ENCODE results near the gene COCH.
A peak's percentile ranks its signal among the peaks of the same experiment; 100 is the strongest.

The COCH gene

GRCh38 chr14:30855345-30856037, 18.9 kb upstream of the COCH start:
- H3F3A ChIP-seq (ENCODE audit: low read depth): no peaks in the 10 kb centered on the region
- no peak overlapping the region for H3K4me3 ChIP-seq (ENCODE audit: low read length, poor library complexity, severe bottlenecking)
- no peak overlapping the region for H3K4me2 ChIP-seq (ENCODE audit: low read depth, low read length, poor library complexity, severe bottlenecking)
- TF ChIP-seq EZH2phosphoT487 (IDR thresholded peaks at IDR 0.05; ENCODE audit: borderline replicate concordance): no peak
- TF ChIP-seq, protein P1, sequence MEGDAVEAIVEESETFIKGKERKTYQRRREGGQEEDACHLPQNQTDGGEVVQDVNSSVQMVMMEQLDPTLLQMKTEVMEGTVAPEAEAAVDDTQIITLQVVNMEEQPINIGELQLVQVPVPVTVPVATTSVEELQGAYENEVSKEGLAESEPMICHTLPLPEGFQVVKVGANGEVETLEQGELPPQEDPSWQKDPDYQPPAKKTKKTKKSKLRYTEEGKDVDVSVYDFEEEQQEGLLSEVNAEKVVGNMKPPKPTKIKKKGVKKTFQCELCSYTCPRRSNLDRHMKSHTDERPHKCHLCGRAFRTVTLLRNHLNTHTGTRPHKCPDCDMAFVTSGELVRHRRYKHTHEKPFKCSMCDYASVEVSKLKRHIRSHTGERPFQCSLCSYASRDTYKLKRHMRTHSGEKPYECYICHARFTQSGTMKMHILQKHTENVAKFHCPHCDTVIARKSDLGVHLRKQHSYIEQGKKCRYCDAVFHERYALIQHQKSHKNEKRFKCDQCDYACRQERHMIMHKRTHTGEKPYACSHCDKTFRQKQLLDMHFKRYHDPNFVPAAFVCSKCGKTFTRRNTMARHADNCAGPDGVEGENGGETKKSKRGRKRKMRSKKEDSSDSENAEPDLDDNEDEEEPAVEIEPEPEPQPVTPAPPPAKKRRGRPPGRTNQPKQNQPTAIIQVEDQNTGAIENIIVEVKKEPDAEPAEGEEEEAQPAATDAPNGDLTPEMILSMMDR (conservative IDR thresholded peaks at IDR 0.05; ENCODE audit: low read length): no peak
- no peaks in the 10 kb centered on the region for H3K9me3 ChIP-seq (ENCODE audit: insufficient read depth, low read depth, low read length)
- no peaks in the 10 kb centered on the region for H3K79me2 ChIP-seq (ENCODE audit: insufficient read depth, low read length)
- no peaks in the 10 kb centered on the region for H3K36me3 ChIP-seq (ENCODE audit: insufficient read depth, low read length)
- no peaks in the 10 kb centered on the region for H3K27me3 ChIP-seq (ENCODE audit: insufficient read depth, low read length, poor library complexity, severe bottlenecking)
- H3K4me1 ChIP-seq (ENCODE audit: insufficient read depth, low read length, poor library complexity, severe bottlenecking): no peaks in the 10 kb centered on the region
- H3K9ac ChIP-seq (ENCODE audit: low read depth, low read length, poor library complexity, severe bottlenecking): no peak overlapping the region
- peak overlapping the region; percentile 67; the same call in 1 of the 2 replicates for H2AFZ ChIP-seq (ENCODE audit: low read length)
- no peaks in the 10 kb centered on the region for H4K20me1 ChIP-seq (ENCODE audit: insufficient read depth, low read length, poor library complexity, severe bottlenecking)
- no peaks in the 10 kb centered on the region for H3K9me2 ChIP-seq (replicated peaks; ENCODE audit: low read depth, low read length)

- Histone ChIP-seq H2AFZ (ENCODE audit: low read length) (no peak overlapping the region), H3K79me2 (ENCODE audit: insufficient read depth, low read length) (no peaks in the 10 kb centered on the region), H3K4me3 (ENCODE audit: low read length, poor library complexity, severe bottlenecking) (no peak overlapping the region), H3K4me1 (ENCODE audit: insufficient read depth, low read length, poor library complexity, severe bottlenecking) (no peaks in the 10 kb centered on the region), H3K9ac (ENCODE audit: low read depth, low read length, poor library complexity, severe bottlenecking) (no peak overlapping the region), H3K27me3 (ENCODE audit: insufficient read depth, low read length, poor library complexity, severe bottlenecking) (no peaks in the 10 kb centered on the region), H3K4me2 (ENCODE audit: low read depth, low read length, poor library complexity, severe bottlenecking) (no peak overlapping the region), H3K9me3 (ENCODE audit: insufficient read depth, low read depth, low read length) (no peaks in the 10 kb centered on the region), H3K9me2 (replicated peaks; ENCODE audit: low read depth, low read length) (no peaks in the 10 kb centered on the region), H4K20me1 (ENCODE audit: insufficient read depth, low read length, poor library complexity, severe bottlenecking) (no peaks in the 10 kb centered on the region), H3K36me3 (ENCODE audit: insufficient read depth, low read length) (no peaks in the 10 kb centered on the region), H3F3A (ENCODE audit: low read depth) (no peaks in the 10 kb centered on the region)
- TF ChIP-seq EZH2phosphoT487 (IDR thresholded peaks at IDR 0.05; ENCODE audit: borderline replicate concordance): no peak
- TF ChIP-seq, protein P1 (conservative IDR thresholded peaks at IDR 0.05; ENCODE audit: low read length): no peak
These were observed 13.2 kb upstream of the COCH start for GRCh38 chr14:30861200-30861599.

GRCh38 chr14:30864934-30865333, 9.4 kb upstream of the COCH start:
- H3K4me1 ChIP-seq (ENCODE audit: insufficient read depth, low read length, poor library complexity, severe bottlenecking): no peaks in the 10 kb centered on the region
- no peak overlapping the region for H2AFZ ChIP-seq (ENCODE audit: low read length)
- no peak overlapping the region for H3K4me2 ChIP-seq (ENCODE audit: low read depth, low read length, poor library complexity, severe bottlenecking)
- no peaks in the 10 kb centered on the region for H3K27me3 ChIP-seq (ENCODE audit: insufficient read depth, low read length, poor library complexity, severe bottlenecking)
- H3K36me3 ChIP-seq (ENCODE audit: insufficient read depth, low read length): no peaks in the 10 kb centered on the region
- no peak overlapping the region for H3K4me3 ChIP-seq (ENCODE audit: low read length, poor library complexity, severe bottlenecking)
- TF ChIP-seq EZH2phosphoT487 (IDR thresholded peaks at IDR 0.05; ENCODE audit: borderline replicate concordance): no peak
- TF ChIP-seq, protein P1 (conservative IDR thresholded peaks at IDR 0.05; ENCODE audit: low read length): no peak
- H3K9ac ChIP-seq (ENCODE audit: low read depth, low read length, poor library complexity, severe bottlenecking): no peak overlapping the region
- H3F3A ChIP-seq (ENCODE audit: low read depth): no peaks in the 10 kb centered on the region
- H3K9me2 ChIP-seq (replicated peaks; ENCODE audit: low read depth, low read length): no peaks in the 10 kb centered on the region
- no peaks in the 10 kb centered on the region for H4K20me1 ChIP-seq (ENCODE audit: insufficient read depth, low read length, poor library complexity, severe bottlenecking)
- H3K9me3 ChIP-seq (ENCODE audit: insufficient read depth, low read depth, low read length): no peaks in the 10 kb centered on the region
- H3K79me2 ChIP-seq (ENCODE audit: insufficient read depth, low read length): no peaks in the 10 kb centered on the region
